HepG2 (cell line): ENCODE measurements around the gene UCP3.

Experiments
- CREB1 ChIP-seq, 2 experiments: fragments of 450-650 bp in 1 of 2; IDR thresholded peaks; 2 replicates each; pipeline ENCODE4 v1.6.1; 2016 to 2017; ENCODE audit warnings: control low read depth in 1 of 2, mild to moderate bottlenecking in 1 of 2, missing compliant biosample characterization in 1 of 2, missing genetic modification characterization in 1 of 2
- CTCF ChIP-seq: sonication (generic); formaldehyde crosslinking; IDR thresholded peaks from 2 replicates; pipeline ENCODE4 v1.5.0; 2020; ENCODE audit warnings: mild to moderate bottlenecking, missing genetic modification reagents, moderate library complexity
- E2F1 ChIP-seq: sonication (generic); formaldehyde crosslinking; IDR thresholded peaks from 2 replicates; pipeline ENCODE4 v1.5.0; 2020; ENCODE audit warnings: missing genetic modification reagents
- MAZ ChIP-seq, 2 experiments: sonication (generic) in 1 of 2; formaldehyde crosslinking in 1 of 2; IDR thresholded peaks; 2 replicates each; pipeline versions ENCODE4 v1.5.0 to v1.6.1; 2012 to 2020; ENCODE audit warnings: low read depth in 2 of 2, mild to moderate bottlenecking in 2 of 2, borderline replicate concordance in 1 of 2, improper control_type of control experiment in 1 of 2, low read length in 1 of 2, missing genetic modification reagents in 1 of 2, moderate library complexity in 1 of 2
- MNT ChIP-seq: fragments of 450-650 bp; IDR thresholded peaks from 2 replicates; pipeline ENCODE4 v1.6.1; 2016
- PCBP1 ChIP-seq: fragments of 200-400 bp; formaldehyde crosslinking; IDR thresholded peaks from 2 replicates; pipeline ENCODE4 v1.6.1; 2017; ENCODE audit warnings: mild to moderate bottlenecking, low read depth, low read length, borderline replicate concordance
- POLR2A ChIP-seq, 2 experiments: IDR thresholded peaks; 2 replicates each; pipeline ENCODE4 v1.6.1; 2011; ENCODE audit warnings: low read depth in 2 of 2, low read length in 2 of 2, mild to moderate bottlenecking in 1 of 2, moderate library complexity in 1 of 2; ENCODE audit not compliant: insufficient read depth in 1 of 2
- RAD51 ChIP-seq: fragments of 450-650 bp; IDR thresholded peaks from 2 replicates; pipeline ENCODE4 v1.6.1; 2016; ENCODE audit warnings: borderline replicate concordance
- RERE ChIP-seq: IDR thresholded peaks from 2 replicates; pipeline ENCODE4 v1.6.1; 2016; ENCODE audit warnings: low read depth, missing genetic modification reagents, missing compliant biosample characterization
- TAF1 ChIP-seq: sonication (generic); formaldehyde crosslinking; IDR thresholded peaks from 2 replicates; pipeline ENCODE4 v1.4.0; 2020; ENCODE audit warnings: missing genetic modification reagents
- YY1 ChIP-seq: IDR thresholded peaks from 2 replicates; pipeline ENCODE4 v1.6.1; 2011; ENCODE audit warnings: low read length, low read depth, moderate library complexity, mild to moderate bottlenecking; ENCODE audit not compliant: insufficient read depth, insufficient replicate concordance
- ZBTB10 ChIP-seq: sonication (generic); formaldehyde crosslinking; IDR thresholded peaks from 2 replicates; pipeline ENCODE4 v1.4.0; 2020; ENCODE audit warnings: missing genetic modification reagents, borderline replicate concordance
- ZNF605 ChIP-seq: sonication (generic); formaldehyde crosslinking; IDR thresholded peaks from 2 replicates; pipeline ENCODE4 v1.8.0; 2022; ENCODE audit warnings: mild to moderate bottlenecking, missing genetic modification reagents

GRCh38 chr11:73972187-73972586 is 36.7 kb downstream of the UCP3 start:
- no peak for TF ChIP-seq CTCF (CRISPR knock-in tag)
- TF ChIP-seq RERE (CRISPR knock-in tag), result no peak
- no peak for TF ChIP-seq PCBP1
- no peak for TF ChIP-seq TAF1 (CRISPR knock-in tag)
- TF ChIP-seq ZNF605 (CRISPR knock-in tag), result no peak
- no peak for TF ChIP-seq YY1
- no peak for TF ChIP-seq MNT
- no peak for TF ChIP-seq RAD51
- TF ChIP-seq ZBTB10 (CRISPR knock-in tag), result no peak
- no peak for TF ChIP-seq CREB1 (IDR thresholded peaks at IDR 0.05)
- TF ChIP-seq CREB1 (CRISPR knock-in tag; IDR thresholded peaks at IDR 0.05), result no peak
- no peak for TF ChIP-seq POLR2A (IDR thresholded peaks at IDR 0.05; ENCODE audit: insufficient read depth in 1 of 2, low read depth in 2 of 2, low read length in 2 of 2)
- no peak for TF ChIP-seq E2F1 (CRISPR knock-in tag)
- TF ChIP-seq MAZ (IDR thresholded peaks at IDR 0.05; ENCODE audit: borderline replicate concordance, low read depth, low read length), result no peak
- no peak for TF ChIP-seq MAZ (CRISPR knock-in tag; IDR thresholded peaks at IDR 0.05; ENCODE audit: low read depth)
